SK-N-SH (cell line): ENCODE measurements around the gene CCL21. TPM values are rescaled to one million over a fixed set of nuclear protein-coding genes. Genes with fewer than 3 reads are reported as not detected.
"Not testable (repeated sequence)": the region's sequence is repeated elsewhere in the genome, so short reads cannot be mapped to it uniquely, and the experiment has no call there.

Experiments used
- CTCF ChIA-PET: fragments of 300-600, 350-600 bp; formaldehyde crosslinking; extraction: SDS; loops from one replicate; lab custom pipeline; 2021; lab: Yijun Ruan, JAX
- POLR2A ChIA-PET: fragments of 350-600 bp; sonication (Branson Sonifier 250); formaldehyde crosslinking; extraction: SDS; loops from one replicate; lab custom pipeline; 2020; ENCODE audit warnings: antibody characterized with exemption, inconsistent platforms; lab: Yijun Ruan, JAX
- DNase-seq: peaks from one replicate; pipeline ENCODE4 v3.0.0; 2012
- H2AFZ ChIP-seq: fragments of 200-600 bp; sonication (generic); 2 replicates; pipeline ENCODE4 v1.8.1; 2016; ENCODE audit warnings: antibody characterized with exemption, mild to moderate bottlenecking, low read depth
- H3F3A ChIP-seq: fragments of 200-600 bp; sonication (generic); replicated peaks from 2 replicates; pipeline ENCODE3; 2016; ENCODE audit warnings: antibody characterized with exemption, mild to moderate bottlenecking; ENCODE audit not compliant: insufficient read depth
- H3K27ac ChIP-seq, 2 experiments: fragments of 200-500 bp in 1 of 2; fragments of 200-600 bp in 1 of 2; sonication (Bioruptor generic) in 1 of 2; sonication (generic), shearing (Covaris generic) in 1 of 2; 2 replicates each; pipeline versions ENCODE4 v1.5.1 to v1.6.1; 2014 to 2016; ENCODE audit warnings: low read depth in 2 of 2, inconsistent platforms in 1 of 2, low read length in 1 of 2, mild to moderate bottlenecking in 1 of 2, mixed read lengths in 1 of 2
- H3K27me3 ChIP-seq: fragments of 200-600 bp; sonication (generic), shearing (Covaris generic); 2 replicates; pipeline ENCODE4 v1.6.1; 2016; ENCODE audit warnings: mixed run types; ENCODE audit not compliant: insufficient read depth
- H3K36me3 ChIP-seq, 2 experiments: fragments of 200-500 bp in 1 of 2; fragments of 200-600 bp in 1 of 2; sonication (Bioruptor generic) in 1 of 2; sonication (generic) in 1 of 2; replicated peaks in 1 of 2; 2 replicates each; pipeline versions ENCODE3 to v1.5.1; 2014 to 2016; ENCODE audit warnings: low read length in 1 of 2, mild to moderate bottlenecking in 1 of 2; ENCODE audit not compliant: insufficient read depth in 2 of 2, control insufficient read depth in 1 of 2
- H3K4me1 ChIP-seq, 2 experiments: fragments of 200-500 bp in 1 of 2; fragments of 200-600 bp in 1 of 2; sonication (Bioruptor generic) in 1 of 2; sonication (generic), shearing (Covaris generic) in 1 of 2; 2 replicates each; pipeline versions ENCODE4 v1.5.1 to v1.6.1; 2014 to 2016; ENCODE audit warnings: low read depth in 1 of 2, low read length in 1 of 2, mixed run types in 1 of 2; ENCODE audit not compliant: insufficient read depth in 2 of 2, control insufficient read depth in 1 of 2
- H3K4me2 ChIP-seq: fragments of 200-600 bp; sonication (generic), shearing (Covaris generic); 2 replicates; pipeline ENCODE4 v1.6.1; 2017; ENCODE audit warnings: mixed run types
- H3K4me3 ChIP-seq, 2 experiments: fragments of 200-500 bp in 1 of 2; fragments of 200-600 bp in 1 of 2; sonication (Bioruptor generic) in 1 of 2; sonication (generic), shearing (Covaris generic) in 1 of 2; 2 replicates each; pipeline versions ENCODE4 v1.5.1 to v1.8.1; 2014 to 2016; ENCODE audit warnings: low read depth in 2 of 2, inconsistent platforms in 1 of 2, low read length in 1 of 2, mild to moderate bottlenecking in 1 of 2, mixed read lengths in 1 of 2, moderate library complexity in 1 of 2
- H3K79me2 ChIP-seq: fragments of 200-600 bp; sonication (generic); 2 replicates; pipeline ENCODE4 v1.8.1; 2017; ENCODE audit warnings: mild to moderate bottlenecking; ENCODE audit not compliant: insufficient read depth
- H3K9ac ChIP-seq: fragments of 200-600 bp; sonication (generic); 2 replicates; pipeline ENCODE4 v1.6.1; 2017; ENCODE audit warnings: mixed run types
- H3K9me2 ChIP-seq: fragments of 200-600 bp; sonication (generic); 2 replicates; pipeline ENCODE4 v1.6.1; 2017; ENCODE audit warnings: mixed run types
- H3K9me3 ChIP-seq: fragments of 200-600 bp; sonication (generic); 2 replicates; pipeline ENCODE4 v1.6.1; 2017; ENCODE audit warnings: mixed run types, mild to moderate bottlenecking, moderate library complexity
- H4K20me1 ChIP-seq: fragments of 200-600 bp; sonication (generic); 2 replicates; pipeline ENCODE4 v1.6.1; 2017; ENCODE audit warnings: mild to moderate bottlenecking, mixed run types; ENCODE audit not compliant: insufficient read depth
- EP300 ChIP-seq, 2 experiments: IDR thresholded peaks; 2 replicates each; pipeline versions ENCODE4 v1.4.0 to v1.6.1; 2012; ENCODE audit warnings: borderline replicate concordance in 1 of 2, low read depth in 1 of 2, low read length in 1 of 2
- FOXJ3 ChIP-seq: sonication (generic); formaldehyde crosslinking; IDR thresholded peaks from 2 replicates; pipeline ENCODE4 v1.5.1; 2020; ENCODE audit warnings: mild to moderate bottlenecking, missing genetic modification reagents
- GABPA ChIP-seq: IDR thresholded peaks from 2 replicates; pipeline ENCODE4 v1.4.0; 2012; ENCODE audit warnings: low read depth, mild to moderate bottlenecking
- GATA2 ChIP-seq: sonication (generic); formaldehyde crosslinking; IDR thresholded peaks from 2 replicates; pipeline ENCODE4 v1.5.0; 2020; ENCODE audit warnings: mild to moderate bottlenecking, missing genetic modification reagents
- MEF2A ChIP-seq: IDR thresholded peaks from 2 replicates; pipeline ENCODE4 v1.4.0; 2012; ENCODE audit warnings: low read depth, borderline replicate concordance
- MXI1 ChIP-seq: IDR thresholded peaks from 2 replicates; pipeline ENCODE4 v1.6.1; 2012; ENCODE audit warnings: mild to moderate bottlenecking, low read depth, low read length, improper control_type of control experiment
- RAD21 ChIP-seq: IDR thresholded peaks from 2 replicates; pipeline ENCODE4 v1.6.1; 2012; ENCODE audit warnings: mild to moderate bottlenecking, low read length
- RCOR1 ChIP-seq: fragments of 150-350 bp; IDR thresholded peaks from 2 replicates; pipeline ENCODE4 v1.6.1; 2017; ENCODE audit warnings: antibody characterized with exemption, low read length
- TAF1 ChIP-seq: IDR thresholded peaks from 2 replicates; pipeline ENCODE4 v1.6.1; 2012; ENCODE audit warnings: low read depth, mild to moderate bottlenecking, low read length, moderate library complexity, borderline replicate concordance
- TCF12 ChIP-seq: IDR thresholded peaks from 2 replicates; pipeline ENCODE4 v1.4.0; 2012
- WGBS: methylation state at CpG from one replicate; pipeline ENCODE4 v1.1.6; 2017; ENCODE audit warnings: low lambda C conversion rate; 5-methylcytosine and 5-hydroxymethylcytosine counted together
- polyA plus RNA-seq, 3 experiments: library from polyadenylated mRNA; depleted of rRNA; stranded (reverse); fragments of >200 nt; gene quantifications; 2 replicates each; pipeline ENCODE4 v1.2.3, GENCODE V29; 2012
- TF ChIP-seq, protein P1 (sequence below): fragments of 200-600 bp; sonication (generic); IDR thresholded peaks from 2 replicates; pipeline ENCODE4 v1.6.1; 2017; ENCODE audit warnings: antibody characterized with exemption, mild to moderate bottlenecking, moderate library complexity
- TF ChIP-seq, protein P2 (sequence below): fragments of 150-350 bp; IDR thresholded peaks from 2 replicates; pipeline ENCODE4 v1.6.1; 2016; ENCODE audit warnings: mild to moderate bottlenecking, low read depth, low read length

Gene CCL21
- polyA plus RNA-seq, 1 of the 3 experiments (the other 2 are of a cell fraction) = not detected

DNA sequence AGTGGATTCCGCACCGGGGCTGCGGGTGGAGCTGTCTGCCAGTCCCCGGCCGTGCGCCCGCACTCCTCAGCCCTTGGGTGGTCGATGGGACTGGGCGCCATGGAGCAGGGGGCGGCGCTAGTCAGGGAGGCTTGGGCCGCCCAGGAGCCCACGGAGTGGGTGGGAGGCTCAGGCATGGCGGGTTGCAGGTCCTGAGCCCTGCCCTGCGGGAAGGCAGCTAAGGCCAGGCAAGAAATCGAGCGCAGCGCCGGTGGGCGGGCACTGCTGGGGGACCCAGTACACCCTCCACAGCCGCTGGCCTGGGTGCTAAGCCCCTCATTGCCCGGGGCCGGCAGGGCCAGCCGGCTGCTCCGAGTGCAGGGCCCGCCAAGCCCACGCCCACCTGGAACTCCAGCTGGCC lies 30.2 kb upstream of the CCL21 start:
- H3K36me3 ChIP-seq, H3F3A ChIP-seq, H3K4me2 ChIP-seq, H3K9me2 ChIP-seq, H3K4me1 ChIP-seq, H4K20me1 ChIP-seq, H3K4me3 ChIP-seq, H3K9ac ChIP-seq, H3K79me2 ChIP-seq, H3K27ac ChIP-seq, H2AFZ ChIP-seq, H3K27me3 ChIP-seq, POLR2A ChIA-PET, DNase-seq, H3K9me3 ChIP-seq: not testable (repeated sequence)
- CTCF ChIA-PET = interaction anchor here (3.7 kb wide), 1 partner anchor 20 kb away, joined by 14 read pairs; no protein-coding TSS in a partner anchor
- WGBS = 97% methylated on average over 6 of the region's 27 CpGs

DNA sequence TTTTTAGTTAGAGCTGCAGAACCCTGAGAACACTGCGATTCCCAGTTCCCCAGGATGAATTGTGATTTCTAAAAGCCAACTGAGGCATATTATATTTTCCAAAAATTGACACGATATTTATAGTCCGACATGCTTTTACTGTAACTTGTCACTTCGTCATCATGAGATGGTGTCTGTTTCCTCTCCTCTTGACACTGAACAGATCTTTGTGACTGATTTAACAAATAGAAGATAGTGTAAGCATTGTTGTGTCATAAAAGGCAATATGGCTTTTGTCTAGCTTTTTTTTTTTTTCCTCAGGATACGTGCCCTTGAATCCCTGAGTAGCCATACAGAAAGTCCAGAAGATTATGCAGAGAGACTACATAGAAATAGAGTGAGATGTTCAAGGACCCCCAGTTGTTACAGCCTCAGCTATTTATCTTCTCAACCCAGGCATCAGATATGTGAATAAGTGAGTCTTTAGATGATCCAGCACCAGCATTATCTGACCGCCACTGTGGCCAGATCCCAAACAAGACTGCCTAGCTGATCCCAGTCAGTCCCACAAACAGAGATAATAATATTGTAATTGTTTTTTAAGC lies 27.8 kb upstream of the CCL21 start:
- WGBS = 8% methylated on average over 6 of the region's 6 CpGs
- POLR2A ChIA-PET = interaction anchor here (0.6 kb wide), 1 partner anchor 50 kb away, joined by 3 read pairs; no protein-coding TSS in a partner anchor

DNA sequence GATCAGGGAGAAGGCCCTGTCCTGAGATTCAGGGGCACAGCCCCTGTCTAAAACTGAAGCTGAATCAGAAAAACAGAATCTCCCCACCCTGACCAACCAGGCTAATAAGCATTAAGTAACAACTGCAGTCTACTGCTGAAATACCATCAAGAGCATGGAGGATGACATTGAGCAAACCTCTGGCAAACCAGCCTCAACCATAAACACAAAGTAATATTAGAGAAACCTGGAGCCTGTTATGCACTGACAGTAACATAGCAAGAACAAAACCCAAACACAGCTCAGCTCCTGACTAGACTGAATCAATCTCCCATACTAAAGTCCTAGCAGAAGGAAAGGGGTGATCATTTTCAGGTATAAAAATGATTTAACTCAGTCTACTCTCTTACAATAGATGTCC lies 24.8 kb upstream of the CCL21 start:
- DNase-seq = no peak
- no peaks in the 10 kb centered on the region for H3F3A ChIP-seq
- TF ChIP-seq GABPA (no peak), TAF1 (no peak), FOXJ3 (CRISPR knock-in tag) (no peak), RAD21 (no peak), TCF12 (no peak), RCOR1 (no peak)
- TF ChIP-seq, protein P1, sequence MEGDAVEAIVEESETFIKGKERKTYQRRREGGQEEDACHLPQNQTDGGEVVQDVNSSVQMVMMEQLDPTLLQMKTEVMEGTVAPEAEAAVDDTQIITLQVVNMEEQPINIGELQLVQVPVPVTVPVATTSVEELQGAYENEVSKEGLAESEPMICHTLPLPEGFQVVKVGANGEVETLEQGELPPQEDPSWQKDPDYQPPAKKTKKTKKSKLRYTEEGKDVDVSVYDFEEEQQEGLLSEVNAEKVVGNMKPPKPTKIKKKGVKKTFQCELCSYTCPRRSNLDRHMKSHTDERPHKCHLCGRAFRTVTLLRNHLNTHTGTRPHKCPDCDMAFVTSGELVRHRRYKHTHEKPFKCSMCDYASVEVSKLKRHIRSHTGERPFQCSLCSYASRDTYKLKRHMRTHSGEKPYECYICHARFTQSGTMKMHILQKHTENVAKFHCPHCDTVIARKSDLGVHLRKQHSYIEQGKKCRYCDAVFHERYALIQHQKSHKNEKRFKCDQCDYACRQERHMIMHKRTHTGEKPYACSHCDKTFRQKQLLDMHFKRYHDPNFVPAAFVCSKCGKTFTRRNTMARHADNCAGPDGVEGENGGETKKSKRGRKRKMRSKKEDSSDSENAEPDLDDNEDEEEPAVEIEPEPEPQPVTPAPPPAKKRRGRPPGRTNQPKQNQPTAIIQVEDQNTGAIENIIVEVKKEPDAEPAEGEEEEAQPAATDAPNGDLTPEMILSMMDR = no peak

More for the DNA sequence above, 27.8 kb upstream of the CCL21 start:
- no peaks in the 10 kb centered on the region for H3K9me2 ChIP-seq
- H3K9ac ChIP-seq = no peak overlapping the region
- H3K9me3 ChIP-seq = no peaks in the 10 kb centered on the region
- H4K20me1 ChIP-seq = no peaks in the 10 kb centered on the region
- H2AFZ ChIP-seq = no peak overlapping the region
- CTCF ChIA-PET = interaction anchor here (1.1 to 1.2 kb wide), 2 partner anchors 17 to 35 kb away, joined by 3 to 4 read pairs; no protein-coding TSS in a partner anchor
- no peaks in the 10 kb centered on the region for H3F3A ChIP-seq
- peaks cover 0 to 3% of the 10 kb centered on the region in 2 experiments; a peak in 1 of 4 replicates for H3K4me1 ChIP-seq
- no peak overlapping the region for H3K4me2 ChIP-seq
- no peak overlapping the region for H3K27ac ChIP-seq
- DNase-seq = peak; percentile 55
- TF ChIP-seq MXI1 (no peak), GATA2 (CRISPR knock-in tag) (peak; percentile 70), RAD21 (no peak), MEF2A (no peak), EP300 (IDR thresholded peaks at IDR 0.05; ENCODE audit: borderline replicate concordance in 1 of 2, low read depth in 1 of 2, low read length in 1 of 2) (peak in 1 of 2 experiments; percentile 65; a peak in 1 of 4 replicates), TCF12 (0 out of 2 replicates have a peak, but pooled peaks have one; percentile 26), RCOR1 (peak; percentile 64)
- TF ChIP-seq, protein P2, sequence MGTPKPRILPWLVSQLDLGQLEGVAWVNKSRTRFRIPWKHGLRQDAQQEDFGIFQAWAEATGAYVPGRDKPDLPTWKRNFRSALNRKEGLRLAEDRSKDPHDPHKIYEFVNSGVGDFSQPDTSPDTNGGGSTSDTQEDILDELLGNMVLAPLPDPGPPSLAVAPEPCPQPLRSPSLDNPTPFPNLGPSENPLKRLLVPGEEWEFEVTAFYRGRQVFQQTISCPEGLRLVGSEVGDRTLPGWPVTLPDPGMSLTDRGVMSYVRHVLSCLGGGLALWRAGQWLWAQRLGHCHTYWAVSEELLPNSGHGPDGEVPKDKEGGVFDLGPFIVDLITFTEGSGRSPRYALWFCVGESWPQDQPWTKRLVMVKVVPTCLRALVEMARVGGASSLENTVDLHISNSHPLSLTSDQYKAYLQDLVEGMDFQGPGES = no peak
- H3K27me3 ChIP-seq = no peaks in the 10 kb centered on the region
- no peaks in the 10 kb centered on the region for H3K79me2 ChIP-seq
- H3K36me3 ChIP-seq = no peaks in the 10 kb centered on the region
- H3K4me3 ChIP-seq = no peak overlapping the region

More for the DNA sequence above, 24.8 kb upstream of the CCL21 start:
- no peaks in the 10 kb centered on the region for H3K36me3 ChIP-seq
- no peak overlapping the region for H3K9ac ChIP-seq
- no peak overlapping the region for H3K27ac ChIP-seq
- ChIA-PET CTCF (interaction anchor here (1.1 kb wide), 1 partner anchor 24 kb away, joined by 4 read pairs; no protein-coding TSS in a partner anchor), POLR2A (no interaction called here)
- H2AFZ ChIP-seq = no peak overlapping the region
- no peaks in the 10 kb centered on the region for H3K9me2 ChIP-seq
- no peak overlapping the region for H3K4me3 ChIP-seq
- no peaks in the 10 kb centered on the region for H3K79me2 ChIP-seq
- H3K4me2 ChIP-seq = no peak overlapping the region
- H4K20me1 ChIP-seq = no peaks in the 10 kb centered on the region
- H3K4me1 ChIP-seq = peaks cover 0 to 3% of the 10 kb centered on the region in 2 experiments; a peak in 1 of 4 replicates
- H3K27me3 ChIP-seq = no peaks in the 10 kb centered on the region
- H3K9me3 ChIP-seq = no peaks in the 10 kb centered on the region
